ENCODE results near the gene ZNF177.
"Not testable (repeated sequence)": the region's sequence is repeated elsewhere in the genome, so short reads cannot be mapped to it uniquely, and the experiment has no call there.

Gene ZNF177

DNA sequence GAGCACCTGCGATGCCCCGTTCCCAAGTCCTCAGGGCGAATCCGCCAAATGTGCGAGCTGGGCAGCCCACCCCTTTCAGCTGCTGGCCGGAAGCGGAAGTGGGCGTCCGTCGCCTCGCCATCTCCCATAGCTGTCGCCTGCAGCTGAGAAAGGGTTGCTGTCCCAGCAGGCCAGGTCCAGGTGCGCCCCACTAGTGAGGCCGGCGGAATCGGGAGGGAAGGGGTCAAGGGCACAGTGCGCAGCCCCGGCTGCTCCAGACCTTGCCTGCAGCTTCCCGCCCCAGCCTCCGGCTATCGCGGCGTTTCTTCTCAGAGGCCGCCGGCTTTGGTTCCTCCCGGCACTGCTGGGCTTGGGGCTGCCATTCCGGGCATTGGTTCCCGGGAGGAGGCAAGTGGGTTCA is at the start of gene ZNF177:
TSS of gene ZNF177 (plus strand) at position 109 of the 400 bp plus-strand sequence. CDS start 15,299 bp downstream, outside the sequence.
- no peak for DNase-seq

DNA sequence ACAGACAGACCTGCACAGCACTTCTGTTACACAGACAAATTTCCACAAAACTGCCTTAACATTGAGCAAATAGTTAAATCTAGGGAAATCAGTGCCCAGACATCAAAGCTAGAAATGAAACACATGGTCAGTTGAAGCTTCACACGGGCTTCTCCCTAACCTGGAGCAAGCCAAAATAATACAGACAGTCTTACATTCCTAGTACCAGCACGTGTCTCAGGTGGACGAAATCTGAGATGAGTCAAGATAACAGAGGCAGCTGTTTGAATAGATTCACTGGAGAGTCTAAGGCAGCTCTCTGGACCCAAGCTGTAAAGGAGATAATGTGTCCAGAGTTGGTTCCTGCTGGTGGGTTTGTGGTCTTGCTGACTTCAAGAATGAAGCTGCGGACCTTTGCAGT is 49.1 kb upstream of the ZNF177 start:
- no peak for DNase-seq

DNA sequence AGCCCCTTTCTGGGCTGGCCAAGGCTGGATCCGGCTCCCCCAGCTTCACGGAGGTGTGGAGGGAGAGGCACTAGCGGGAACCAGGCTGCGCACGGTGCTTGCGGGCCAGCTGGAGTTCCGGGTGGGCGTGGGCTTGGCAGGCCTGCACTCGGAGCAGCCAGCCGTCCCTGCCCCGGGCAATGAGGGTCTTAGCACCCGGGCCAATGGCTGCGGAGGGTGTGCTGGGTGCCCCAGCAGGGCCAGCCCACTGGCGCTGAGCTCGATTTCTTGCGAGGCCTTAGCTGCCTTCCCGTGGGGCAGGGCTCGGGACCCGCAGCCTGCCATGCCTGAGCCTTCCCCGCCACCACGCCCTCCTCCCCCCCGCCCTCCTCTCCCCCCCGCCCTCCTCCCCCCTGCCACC is 41.5 kb upstream of the ZNF177 start:
- DNase-seq, result no peak

DNA sequence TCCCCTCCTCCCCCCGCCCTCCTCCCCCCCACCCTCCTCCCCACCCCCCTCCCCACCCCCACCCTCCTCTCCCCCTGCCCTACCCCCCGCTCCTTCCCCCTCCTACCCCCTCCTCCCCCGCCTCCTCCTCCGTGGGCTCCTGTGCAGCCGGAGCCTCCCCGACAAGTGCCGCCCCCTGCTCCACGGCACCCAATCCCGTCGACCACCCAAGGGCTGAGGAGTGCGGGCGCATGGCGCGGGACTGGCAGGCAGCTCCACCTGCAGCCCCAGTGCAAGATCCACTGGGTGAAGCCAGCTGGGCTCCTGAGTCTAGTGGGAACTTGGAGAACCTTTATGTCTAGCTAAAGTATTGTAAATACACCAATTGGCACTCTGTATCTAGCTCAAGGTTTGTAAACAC is 41.1 kb upstream of the ZNF177 start:
- DNase-seq, result not testable (repeated sequence)

DNA sequence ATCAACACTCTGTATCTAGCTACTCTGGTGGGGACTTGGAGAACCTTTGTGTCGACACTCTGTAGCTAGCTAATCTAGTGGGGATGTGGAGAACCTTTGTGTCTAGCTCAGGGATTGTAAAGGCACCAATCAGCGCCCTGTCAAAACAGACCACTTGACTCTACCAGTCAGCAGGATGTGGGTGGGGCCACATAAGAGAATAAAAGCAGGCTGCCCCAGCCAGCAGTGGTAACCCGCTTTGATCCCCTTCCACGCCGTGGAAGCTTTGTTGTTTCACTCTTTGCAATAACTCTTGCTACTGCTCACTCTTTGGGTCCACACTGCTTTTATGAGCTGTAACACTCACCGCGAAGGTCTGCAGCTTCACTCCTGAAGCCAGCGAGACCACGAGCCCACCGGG is 40.6 kb upstream of the ZNF177 start:
- DNase-seq, result not testable (repeated sequence)

DNA sequence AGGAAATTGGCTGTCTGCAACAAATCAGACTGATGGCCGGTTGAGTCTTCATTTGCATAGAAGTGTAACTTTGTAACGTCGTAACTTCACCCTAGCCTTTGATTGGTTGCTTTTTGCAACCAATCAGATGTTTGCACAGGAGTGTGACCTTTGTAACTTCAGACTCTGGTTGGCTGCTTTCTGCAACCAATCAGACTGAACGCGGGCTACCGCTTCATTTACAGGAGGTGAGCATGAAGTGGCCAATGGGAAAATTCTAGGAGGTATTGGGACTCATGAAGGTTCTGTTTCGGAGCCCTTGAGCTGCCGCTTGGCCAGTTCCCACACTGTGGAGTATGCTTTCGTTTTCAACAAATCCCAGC is 39.3 kb upstream of the ZNF177 start:
- peak; percentile 70 for DNase-seq

DNA sequence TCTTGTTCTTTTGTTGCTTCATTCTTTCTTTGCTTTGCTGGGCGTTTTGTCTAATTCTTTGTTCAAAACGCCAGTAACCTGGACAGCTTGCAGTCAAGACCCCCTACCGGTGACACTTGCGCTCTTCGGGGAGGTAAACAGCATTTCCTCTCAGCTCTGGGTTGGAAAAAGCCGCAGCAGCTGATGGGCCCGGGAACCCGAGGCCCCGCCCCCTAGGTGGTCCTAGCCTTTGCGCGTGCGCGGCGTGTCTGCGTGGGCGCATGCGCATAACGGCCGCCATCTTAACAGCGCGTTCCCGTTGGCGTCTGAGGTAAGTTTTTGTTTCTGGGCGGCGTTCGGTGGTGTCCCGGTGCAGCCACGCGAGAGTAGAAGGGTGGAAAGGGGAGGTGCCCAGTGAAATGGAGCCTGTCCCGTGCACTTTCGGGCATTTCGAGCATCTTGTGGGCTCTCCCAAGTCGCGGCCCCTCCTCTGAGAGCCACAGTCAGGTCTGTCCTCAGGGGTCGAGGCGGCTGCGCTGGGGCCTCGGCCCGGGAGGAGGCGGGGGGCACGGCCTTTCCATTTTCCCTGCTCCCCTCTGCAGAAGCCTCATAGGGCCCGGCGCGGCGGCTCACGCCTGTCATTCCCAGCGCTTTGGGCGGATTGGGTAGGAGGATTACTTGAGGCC is 38.8 kb upstream of the ZNF177 start, which contains the start of gene ZNF559:
TSS of gene ZNF559 (plus strand) at position 261 of the 665 bp plus-strand sequence. CDS start 14,371 bp downstream, outside the sequence.
- peak; percentile 89 for DNase-seq

DNA sequence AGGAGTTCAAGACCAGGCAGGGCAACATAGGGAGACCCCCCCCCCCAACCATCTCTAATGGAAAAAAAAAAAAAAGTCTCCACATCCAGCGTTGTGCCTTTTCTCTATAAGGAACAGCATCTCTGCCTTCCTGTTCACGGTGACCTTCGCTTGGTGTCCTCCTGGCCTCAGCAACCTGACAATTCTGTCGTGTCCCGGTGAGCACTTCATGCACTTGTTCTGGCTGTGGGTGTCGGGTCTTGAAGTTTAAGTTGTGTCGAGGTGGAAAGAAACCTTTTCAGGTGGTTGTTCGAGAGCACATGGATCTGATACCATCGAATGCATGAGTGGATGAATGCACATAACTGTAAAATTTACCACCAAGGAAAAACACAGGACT is 38.2 kb upstream of the ZNF177 start:
- no peak for DNase-seq

DNA sequence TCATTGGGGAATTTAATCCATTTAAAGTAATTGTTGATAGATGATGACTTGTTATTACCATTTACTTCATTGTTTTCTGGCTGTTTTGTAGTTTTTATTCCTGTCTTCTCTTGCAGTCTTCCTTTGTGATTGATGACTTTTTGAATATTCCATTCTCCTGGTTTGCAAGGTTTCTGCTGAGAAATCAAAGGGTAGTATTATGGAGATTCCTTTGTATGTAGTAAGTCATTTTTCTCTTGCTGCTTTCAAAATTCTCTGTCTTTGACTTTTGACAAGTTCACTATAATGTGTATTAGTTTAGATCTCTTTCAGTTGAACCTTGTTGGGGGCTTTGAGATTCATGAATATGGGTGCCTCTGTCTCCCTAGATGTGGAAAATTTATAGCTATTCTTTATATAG is 32.8 kb upstream of the ZNF177 start:
- no peak for DNase-seq

DNA sequence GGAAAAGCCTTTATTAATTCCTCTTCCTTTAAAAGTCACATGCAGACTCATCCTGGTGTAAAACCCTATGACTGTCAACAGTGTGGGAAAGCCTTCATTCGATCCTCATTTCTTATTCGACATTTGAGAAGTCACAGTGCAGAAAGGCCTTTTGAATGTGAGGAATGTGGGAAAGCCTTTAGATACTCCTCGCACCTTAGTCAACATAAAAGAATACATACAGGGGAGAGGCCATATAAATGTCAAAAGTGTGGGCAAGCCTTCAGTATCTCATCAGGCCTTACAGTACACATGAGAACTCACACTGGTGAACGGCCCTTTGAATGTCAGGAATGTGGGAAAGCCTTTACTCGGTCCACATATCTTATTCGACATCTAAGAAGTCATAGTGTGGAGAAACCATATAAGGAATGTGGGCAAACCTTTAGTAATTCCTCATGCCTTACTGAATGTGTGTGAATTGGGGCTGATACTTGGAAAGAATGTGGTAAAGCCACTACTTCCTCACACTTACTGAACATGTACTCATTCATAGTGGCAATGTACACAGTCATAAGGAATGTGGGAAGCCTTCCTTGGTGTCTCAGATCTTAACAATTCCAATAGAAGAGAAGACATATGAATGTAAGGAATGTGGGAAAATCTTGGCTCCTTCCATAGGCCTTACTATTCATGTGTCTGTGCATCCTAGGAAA is 20.1 kb upstream of the ZNF177 start:
- no peak for DNase-seq

DNA sequence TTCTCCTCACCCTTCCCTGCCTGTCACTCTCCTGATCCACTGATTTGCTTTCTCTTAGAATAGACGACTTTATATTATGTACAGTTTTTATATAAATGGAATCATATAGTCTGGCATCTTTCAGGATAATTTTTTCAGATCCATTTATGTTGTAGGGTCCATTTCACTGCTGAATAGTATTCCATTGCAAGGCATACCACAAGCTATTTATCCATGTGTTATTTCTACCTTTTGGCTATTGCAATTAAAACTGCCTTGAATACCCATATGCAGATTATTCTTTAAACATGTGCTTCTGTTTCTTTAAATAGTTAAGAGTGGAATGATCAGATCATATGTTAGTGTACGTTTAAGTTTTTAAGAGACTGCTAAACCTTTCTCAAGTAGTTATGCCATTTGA is 17.8 kb upstream of the ZNF177 start:
- no peak for DNase-seq

DNA sequence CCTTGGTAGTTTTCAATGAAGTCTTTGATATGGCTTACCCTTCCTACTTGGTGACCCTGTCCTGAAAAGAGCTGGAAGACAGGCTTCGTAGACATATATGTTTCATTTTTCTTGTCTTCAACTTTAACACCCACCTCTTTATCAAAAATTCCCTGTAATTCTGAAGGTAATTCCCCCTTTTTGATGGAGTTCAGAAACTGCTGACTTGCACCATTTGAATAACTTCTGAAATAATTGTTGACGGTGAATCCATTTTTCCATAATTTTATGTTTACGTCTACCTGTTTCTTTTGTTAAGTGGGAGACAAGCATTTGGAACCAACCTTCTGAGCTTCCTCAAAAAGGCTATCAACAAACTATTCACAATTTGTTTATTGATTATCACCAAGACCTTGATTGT is 14.6 kb upstream of the ZNF177 start:
- no peak for DNase-seq

DNA sequence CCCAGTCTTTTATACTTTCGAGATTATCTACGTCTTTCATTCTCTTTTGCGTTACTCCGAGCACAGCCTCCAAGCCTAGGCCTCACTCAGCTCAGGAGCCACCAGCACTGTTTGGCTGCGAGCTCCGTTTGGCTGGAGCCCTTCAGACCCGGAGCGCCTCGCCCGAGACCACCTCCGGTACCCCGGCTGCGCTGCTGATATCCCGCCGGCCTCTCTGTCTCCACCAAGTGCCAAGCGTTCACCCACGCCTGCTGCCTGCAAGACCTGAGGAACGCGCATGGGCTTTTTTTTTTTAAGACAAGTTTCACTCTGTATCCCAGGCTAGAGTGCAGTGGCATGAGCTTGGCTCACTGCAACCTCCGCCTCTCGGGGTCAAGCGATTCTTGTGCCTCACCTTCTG is 14.1 kb upstream of the ZNF177 start:
- no peak for DNase-seq

DNA sequence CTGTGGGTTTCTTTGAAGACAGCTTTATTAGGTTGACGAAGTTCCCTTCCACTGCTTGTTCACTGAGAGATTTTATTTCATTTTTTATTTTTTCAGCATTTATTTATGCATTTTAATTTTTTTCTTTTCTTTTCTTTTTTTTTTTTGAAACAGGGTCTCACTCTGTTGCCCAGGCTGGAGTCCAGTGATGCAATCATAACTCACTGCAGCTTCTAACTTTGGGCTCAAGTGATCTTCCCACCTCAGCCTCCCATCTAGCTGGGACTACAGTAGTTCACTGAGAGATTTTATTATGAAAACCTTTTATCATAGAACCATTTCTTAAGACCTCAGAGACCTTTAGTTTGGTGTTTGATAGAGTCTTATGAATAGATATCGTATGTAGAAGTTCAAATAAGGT is 10.3 kb upstream of the ZNF177 start:
- no peak for DNase-seq

DNA sequence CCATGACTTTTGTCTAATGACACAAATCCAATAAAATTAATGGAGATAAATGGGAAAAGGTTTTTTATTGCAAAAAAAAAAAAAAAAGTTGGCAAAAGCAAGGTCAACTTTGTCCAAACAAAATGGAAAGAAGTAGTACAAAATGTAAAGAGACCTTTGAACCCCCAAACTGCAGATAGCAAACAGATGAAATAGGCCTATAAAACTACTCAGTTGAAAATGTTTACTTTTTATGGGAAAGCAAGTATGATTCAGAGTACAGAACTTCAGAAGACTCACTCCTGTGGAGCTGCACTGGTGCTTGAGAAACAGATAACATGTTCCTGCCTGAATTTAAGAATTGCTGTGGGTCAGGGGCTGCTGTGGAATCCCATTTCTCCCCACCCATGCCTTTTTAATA is 9.8 kb upstream of the ZNF177 start:
- no peak for DNase-seq

DNA sequence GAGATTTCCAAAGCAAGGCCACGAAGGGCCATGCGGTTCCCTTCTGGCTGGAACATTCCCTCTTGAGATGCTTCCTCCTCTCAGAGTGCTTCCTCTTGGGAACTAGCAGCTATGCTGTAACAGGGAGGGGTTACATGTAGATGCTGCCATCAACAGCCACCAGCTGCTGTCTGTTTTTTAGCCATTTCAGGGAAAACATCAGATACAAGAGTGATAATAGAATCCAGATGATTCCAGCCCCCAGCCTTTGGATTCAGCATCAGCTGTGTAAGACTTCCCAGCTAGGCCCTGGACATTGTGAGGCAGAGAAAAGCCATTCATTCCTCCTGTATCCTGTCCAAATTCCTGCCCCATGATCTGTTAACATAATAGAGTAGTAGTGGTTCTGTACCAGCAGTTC is 8.2 kb upstream of the ZNF177 start:
- no peak for DNase-seq

DNA sequence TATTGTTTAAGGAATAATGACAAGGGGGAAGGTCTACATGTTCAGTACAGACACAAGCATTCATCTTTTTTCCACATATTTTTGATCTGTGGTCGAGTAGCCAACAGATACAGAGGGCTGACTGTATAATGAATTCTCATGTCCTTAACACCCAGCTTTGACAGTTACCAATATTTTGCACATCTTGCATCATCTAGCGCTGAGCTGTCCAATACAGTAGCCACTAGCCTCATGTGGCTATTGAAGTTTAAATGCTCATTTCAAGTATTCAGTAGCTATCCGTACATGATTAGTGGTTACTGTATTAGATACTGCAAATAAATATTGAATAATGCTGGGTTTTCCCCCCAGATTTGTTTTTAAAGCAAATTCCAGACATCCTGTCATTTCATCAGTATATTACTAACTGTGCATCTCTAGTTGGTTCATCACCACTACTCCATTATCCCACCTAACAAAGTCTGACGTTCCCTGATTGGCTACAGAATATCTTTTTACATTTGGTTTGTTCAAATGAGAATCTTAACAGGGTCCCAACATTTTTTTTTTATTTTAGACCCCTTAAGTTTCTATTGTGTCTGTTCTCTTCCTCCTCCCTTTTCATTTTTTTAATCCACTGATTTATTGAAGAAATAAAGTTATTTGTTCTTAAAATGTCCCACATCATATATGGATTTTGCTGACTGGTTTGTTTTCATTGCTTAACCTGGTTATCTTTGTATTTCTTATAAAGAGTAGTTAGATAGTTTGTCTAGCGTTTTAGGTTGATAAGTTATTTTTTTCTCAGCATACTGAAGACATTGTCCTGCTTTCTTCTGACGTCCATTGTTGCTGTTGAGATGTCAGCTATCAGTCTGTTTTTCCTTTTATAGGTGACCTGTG is 8.2 kb downstream of the ZNF177 start:
- DNase-seq, result no peak

DNA sequence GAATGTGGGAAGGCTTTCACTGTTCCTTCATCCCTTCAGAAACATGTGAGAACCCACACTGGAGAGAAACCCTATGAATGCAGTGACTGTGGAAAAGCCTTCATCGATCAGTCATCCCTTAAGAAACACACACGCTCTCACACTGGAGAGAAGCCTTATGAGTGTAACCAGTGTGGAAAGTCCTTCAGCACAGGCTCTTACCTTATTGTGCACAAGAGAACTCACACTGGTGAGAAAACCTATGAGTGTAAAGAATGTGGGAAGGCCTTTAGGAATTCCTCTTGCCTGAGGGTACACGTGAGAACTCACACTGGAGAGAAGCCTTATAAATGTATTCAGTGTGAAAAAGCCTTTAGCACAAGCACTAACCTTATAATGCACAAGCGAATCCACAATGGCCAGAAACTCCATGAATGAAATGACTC is 18.6 kb downstream of the ZNF177 start:
- no peak for DNase-seq

DNA sequence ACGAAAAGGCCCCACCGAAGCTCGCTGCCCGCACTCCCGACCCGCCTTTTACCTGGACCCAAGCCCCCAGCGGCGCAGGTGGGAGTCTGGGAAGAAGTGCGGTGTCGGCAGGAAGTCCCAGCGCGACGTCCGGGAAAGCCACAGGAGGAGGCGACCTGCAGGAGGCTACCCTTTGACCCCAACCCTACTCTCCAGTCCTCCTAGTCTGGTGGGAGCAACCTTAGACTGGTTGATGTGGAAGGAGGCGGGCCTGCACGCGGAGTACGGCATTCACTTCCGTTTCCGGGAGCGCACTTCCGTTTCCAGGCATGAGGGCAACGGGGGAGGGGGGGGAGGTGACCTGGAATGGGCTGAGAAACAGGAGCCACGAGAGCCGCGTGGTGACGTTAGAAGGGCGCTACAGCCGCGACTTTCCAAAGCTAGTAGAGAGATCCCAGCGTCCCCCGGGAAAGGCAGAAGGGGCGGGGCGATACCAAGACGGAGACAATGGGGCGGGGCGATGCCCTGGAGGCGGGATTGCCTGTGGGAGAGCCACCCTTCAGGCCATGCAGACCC is 44.1 kb downstream of the ZNF177 start:
- peak; percentile 79 for DNase-seq

DNA sequence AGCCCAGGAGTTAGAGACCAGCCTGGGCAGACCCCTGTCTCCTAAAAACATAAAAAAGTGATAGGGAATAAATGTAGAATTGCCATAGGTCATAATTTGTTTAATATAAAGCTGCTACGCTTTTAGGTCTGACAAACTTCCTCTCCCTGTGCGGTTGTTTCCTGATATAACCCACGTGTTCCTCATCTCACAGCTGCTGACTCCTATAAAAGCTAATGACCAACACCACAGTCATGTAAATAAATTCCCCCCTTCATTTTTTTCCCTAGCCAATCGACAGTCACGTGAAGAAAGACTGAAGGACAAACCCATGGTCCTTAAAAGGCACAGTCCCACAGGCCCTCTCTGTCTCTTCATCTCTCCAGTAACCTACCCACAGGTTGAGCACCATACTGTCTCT is 45.0 kb downstream of the ZNF177 start:
- DNase-seq, result no peak

DNA sequence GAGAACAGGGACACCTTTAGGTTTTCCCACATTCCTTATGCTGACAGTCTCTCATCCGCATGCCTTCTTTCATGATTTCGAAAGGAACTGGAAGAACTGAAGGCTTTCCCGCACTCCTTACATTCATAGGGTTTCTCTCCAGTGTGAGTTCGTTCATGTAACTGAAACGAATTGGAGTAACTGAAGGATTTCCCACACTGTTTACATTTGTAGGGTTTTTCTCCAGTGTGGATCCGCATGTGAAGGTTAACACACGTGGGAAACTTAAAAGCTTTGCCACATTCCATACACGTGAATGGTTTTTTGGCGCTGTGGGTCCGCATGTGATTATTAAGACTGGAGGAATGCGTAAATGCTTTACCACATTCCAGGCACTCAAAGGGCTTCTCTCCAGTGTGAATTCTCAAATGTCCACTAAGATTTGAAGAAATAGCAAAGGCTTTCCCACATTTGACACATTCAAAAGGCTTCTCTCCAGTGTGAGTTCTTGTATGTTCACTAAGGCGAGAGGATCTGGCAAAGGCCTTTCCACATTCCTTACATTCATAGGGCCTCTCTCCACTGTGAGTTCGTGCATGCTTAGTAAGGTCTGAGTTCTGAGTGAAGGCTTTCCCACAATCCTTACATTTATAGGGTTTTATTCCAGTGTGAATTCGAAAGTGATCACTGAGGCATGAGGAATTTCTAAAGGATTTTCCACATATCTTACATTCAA is 50.6 kb downstream of the ZNF177 start:
- no peak for DNase-seq

DNA sequence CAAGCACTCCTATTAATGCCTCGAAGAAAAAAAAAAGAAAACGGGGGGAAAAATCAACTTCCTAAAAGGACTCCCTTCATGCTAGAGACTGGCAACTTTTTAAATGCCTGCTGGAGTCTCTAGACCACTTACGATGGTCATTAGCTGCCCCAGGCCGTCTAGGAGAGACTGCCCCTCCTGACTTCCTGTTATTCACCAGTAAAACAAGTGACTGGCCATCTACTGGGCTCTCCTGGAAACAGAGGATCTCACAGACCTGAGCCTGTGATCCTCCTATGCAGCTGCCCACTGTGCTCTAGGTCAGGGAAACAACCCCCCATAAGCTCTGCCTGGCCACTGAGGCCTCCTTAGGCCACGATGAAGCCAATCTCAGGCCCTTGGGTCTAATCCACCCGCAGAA is 65.1 kb downstream of the ZNF177 start:
- no peak for DNase-seq

DNA sequence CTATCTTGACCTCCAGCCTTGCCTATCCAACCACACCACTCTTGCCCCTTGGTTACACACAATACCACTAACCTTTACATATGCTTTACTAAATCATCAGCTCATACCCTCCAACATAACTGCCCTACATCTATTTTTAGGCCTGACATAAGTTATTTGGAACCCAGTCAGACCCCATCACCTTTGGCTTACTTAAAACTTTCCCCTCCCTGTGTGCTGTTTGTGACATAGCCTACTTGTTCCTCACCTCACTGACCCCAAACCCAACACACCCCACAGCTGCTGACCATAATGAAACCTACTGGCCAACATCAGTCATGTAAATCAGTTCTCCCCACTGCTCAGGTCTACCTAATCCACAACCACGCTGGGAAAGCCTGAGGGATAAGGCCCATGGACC is 67.6 kb downstream of the ZNF177 start:
- no peak for DNase-seq
